Superior temporal gyrus (tissue), 1 donor: ENCODE data around the gene WFS1.

Experiments
- DNase-seq: peaks from one replicate; pipeline ENCODE4 v3.0.0-alpha.2; 2016; ENCODE audit errors: extremely low spot score

Gene WFS1

DNA sequence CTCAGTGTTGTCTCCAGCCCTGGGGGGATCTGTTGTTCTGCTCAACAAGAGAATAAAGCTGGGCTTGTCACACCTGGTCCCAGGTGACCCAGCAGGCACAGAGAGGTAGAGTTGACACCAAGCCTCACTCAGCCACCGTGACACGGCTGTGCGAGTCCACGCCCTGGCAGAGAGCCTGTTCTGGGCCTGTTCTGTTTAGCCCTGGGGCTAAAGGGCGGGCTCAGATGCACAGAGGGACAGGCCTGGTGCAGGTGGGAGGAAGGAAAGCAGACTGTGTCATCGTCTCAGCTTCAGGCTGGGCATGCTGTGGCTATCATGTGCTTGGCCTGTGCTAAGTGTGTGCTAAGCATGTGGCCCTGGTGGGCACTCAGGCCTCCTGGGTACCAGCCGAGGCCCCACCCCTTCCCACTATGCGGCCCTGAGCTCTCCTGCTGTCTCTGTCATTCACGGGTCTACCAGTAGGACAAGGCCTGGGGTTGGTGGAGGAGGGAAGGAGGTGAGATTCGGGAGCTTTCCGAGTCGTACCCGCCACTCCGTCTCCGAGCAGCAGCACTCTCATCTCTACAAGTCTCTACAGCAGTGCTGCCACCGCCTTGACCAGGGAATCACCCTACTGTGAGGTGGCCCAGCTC is 10.8 kb downstream of the WFS1 start:
- no peak for DNase-seq

GRCh38 chr4:6281436-6282313 is 12.0 kb downstream of the WFS1 start:
- DNase-seq: no peak

GRCh38 chr4:6282314-6282771 is 12.7 kb downstream of the WFS1 start:
- no peak for DNase-seq

DNA sequence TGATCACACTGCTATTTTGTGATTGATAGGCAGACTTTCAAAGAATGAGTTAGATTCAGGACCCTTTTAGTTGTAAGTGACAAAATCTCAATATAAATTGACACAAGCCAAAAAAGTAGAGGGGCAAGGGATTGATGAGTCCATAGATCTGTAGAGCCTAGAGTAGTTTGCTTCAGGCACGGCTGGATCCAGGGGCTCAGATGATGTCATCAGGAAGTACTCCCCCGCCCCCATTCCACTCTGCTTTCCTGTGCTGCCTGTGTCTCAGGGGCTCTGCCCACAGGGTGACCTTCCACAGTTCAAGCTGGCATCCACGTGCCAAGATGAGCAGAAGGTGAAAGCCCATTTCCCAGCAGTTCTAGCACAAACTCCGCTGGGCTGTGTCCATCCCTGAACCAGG is 13.6 kb downstream of the WFS1 start:
- no peak for DNase-seq

DNA sequence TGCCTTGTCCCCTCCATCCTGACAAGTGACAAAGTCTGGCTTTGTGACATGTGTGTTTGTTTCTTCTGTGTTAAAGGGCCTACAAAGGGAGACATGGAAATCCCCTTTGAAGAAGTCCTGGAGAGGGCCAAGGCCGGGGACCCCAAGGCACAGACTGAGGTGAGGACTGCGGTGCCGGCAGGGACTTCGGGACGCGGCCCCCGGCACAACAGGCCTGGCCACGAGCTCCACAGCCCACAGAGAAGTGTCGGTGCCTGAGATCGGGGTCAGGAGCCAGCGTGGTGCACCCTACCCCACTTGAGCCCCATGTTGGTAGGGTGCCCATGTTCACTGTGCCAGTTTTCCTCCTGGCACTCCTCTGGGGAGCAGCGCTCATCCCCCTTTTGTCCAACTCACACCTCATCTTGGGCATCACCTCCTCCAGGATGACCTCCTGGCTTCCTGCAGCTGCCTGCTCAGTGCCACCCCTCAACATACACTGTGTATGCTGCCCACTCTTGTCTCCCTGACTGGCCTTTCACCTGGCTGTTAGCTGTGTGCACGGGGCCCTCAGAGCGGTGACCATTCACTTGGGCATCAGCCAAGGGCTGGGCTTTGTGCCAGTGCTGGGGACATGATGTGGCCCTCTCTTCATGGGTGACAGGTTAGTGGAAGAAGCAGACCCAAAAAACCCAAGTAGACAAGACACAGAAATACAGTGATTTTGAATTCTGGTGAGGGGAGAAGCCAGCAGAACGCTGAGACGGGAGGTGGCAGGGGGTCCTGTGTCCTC is 17.6 kb downstream of the WFS1 start:
- no peak for DNase-seq

DNA sequence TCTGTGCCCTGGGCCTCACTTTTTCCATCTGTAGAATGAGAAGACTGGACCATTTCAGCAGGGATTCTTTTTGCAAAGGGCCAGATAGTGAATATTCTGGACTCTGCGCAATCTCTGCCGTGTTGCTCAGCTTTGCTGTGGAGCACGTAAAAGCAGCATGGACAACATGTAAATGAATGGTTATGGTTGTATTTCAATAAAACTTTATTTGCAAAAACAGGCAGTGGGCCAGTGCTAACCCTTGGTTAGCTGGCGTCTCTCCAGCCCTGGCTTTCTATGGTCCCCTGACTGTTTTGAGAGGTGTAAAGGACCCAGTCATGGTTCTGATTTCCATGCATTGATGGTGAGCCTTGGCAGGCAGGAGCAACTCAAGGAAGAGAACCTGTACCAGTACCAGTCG is 18.7 kb downstream of the WFS1 start:
- no peak for DNase-seq

GRCh38 chr4:6288871-6289270 is 19.2 kb downstream of the WFS1 start:
- no peak for DNase-seq

GRCh38 chr4:6290256-6290655 is 20.6 kb downstream of the WFS1 start:
- DNase-seq: no peak

GRCh38 chr4:6290769-6291547 is 21.3 kb downstream of the WFS1 start:
- no peak for DNase-seq

DNA sequence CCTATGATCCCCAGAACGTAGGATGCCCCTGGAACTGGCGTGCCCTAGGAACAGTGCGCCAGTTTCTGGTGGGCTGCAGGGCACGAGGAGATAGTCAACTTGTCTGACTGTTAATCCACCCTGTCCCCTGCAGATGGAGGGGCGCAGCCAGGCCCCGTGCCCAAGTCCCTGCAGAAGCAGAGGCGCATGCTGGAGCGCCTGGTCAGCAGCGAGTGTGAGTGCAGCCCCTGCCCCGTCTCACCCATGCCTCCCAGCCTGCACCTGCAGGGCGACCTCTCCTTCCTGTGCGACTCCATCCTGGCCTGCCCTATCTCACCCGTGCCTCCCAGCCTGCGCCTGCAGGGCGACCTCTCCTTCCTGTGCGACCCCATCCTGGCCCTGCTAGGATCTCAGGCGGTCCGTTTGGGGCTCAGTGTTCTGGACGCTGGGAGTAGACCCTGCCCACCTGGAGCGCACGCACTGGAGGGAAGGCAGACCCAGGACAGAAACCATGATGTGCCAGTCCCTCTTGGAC is 22.2 kb downstream of the WFS1 start:
- DNase-seq: no peak

- no peak for DNase-seq
These were observed 22.9 kb downstream of the WFS1 start for GRCh38 chr4:6292376-6293096.

GRCh38 chr4:6293097-6293445 is 23.4 kb downstream of the WFS1 start:
- no peak for DNase-seq

DNA sequence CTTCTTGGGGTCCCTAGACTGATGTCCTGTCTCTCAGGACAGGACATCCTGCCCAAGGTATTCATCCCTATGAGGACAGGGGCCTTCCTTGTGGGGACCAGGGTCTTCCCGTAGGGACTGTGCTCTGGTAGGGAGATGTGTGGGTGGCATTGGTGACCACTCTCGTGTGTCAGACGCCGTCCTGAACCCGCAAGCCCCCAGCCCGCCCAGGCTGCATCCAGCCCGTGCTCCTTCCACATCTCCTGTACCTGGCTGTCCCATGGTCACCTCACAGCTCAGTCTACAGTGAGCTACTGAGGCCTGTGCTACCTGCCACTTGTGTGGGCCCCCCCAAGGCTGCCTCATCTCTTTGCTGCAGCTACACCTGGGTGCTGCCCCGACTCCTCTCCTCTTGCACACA is 24.0 kb downstream of the WFS1 start:
- no peak for DNase-seq

GRCh38 chr4:6294705-6295421 is 25.2 kb downstream of the WFS1 start:
- DNase-seq: no peak

DNA sequence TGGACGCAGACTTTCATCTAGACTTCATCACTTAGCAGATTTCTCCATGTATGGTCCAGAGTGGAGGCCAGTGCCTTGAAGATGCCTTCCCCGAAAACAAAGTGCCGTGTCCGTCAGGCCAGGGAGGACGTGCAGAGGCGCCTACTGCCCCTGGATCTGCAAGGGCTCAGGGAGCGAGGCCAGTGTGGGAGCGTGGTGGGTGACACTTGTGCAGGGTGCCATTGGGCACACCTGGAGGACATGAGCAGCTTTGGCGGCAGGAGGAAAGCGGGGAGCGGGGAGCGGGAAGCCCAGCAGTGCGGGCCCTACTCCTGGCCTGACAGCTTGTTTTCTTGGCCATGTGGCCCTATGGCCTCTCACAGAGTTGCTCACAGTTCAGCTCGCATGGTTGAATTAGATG is 25.8 kb downstream of the WFS1 start:
- DNase-seq: no peak

- DNase-seq: no peak
These were observed 26.4 kb downstream of the WFS1 start for GRCh38 chr4:6296026-6296425.

- no peak for DNase-seq
These were observed 27.7 kb downstream of the WFS1 start for GRCh38 chr4:6297266-6297815.

DNA sequence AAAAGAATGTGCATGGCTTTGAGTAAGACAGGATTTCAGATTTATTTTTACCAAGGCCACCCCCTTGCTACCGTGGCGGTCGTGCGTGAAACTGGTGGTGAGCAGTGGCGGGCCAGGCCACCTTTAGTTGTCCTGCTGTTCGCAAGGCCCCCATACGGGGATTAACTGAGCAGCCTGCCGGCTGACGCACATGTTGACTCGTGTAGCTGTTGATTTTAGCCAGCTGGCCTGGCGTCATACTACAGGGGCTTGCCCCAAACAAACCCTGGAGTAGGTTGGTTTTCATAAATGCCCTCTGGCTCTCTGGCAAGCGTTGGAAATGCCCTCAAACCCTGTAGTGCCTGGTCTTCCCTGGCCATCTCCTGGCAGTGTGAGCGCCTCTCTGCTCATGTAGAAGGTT is 28.4 kb downstream of the WFS1 start:
- no peak for DNase-seq

DNA sequence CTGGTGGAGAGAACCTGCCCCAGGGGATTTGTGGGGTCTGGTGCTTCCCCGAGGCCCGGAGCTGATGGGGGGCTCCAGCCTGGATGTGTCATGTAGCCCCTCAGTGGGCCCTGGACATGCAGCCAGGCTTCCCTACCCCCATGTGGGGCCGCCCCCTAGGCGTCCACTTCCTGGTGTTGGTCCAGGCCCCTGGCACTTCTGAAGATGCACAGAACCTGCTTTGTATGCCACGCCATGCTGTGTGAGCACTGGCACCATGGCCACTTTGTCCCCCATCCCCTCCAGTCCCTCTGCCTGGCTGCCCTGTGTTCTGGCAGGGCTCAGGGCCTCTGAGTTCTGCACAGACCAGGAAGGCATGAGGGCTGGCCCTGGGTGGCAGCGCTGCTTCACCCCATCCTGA is 29.2 kb downstream of the WFS1 start:
- DNase-seq: no peak

DNA sequence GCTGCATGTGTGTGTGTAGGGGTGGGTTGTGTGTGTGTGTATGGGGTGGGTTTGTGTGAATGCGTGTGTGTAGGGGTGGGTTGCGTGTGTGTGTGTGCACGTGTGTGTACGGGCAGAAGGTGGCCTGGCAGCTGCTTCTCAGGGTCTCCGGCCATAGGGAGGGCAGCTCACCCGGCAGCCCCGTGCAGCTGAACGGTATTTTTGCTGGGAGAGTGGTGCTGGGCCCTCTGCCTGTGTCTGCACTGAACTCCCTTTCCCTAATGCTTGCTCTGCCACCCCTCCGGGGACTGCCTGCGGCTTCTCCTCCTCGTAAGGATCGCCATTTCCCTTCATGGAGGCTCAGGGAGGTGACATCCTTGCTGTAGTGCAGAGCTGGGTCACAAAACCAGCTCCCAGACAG is 30.2 kb downstream of the WFS1 start:
- no peak for DNase-seq
